Fibroblast of mammary gland (primary cell): ENCODE data around the gene DNAJA3.

Experiments
- DNase-seq: peaks from one replicate; pipeline ENCODE4 v3.0.0-alpha.2; 2010; ENCODE audit warnings: low read depth
- H3K4me3 ChIP-seq: 2 replicates; pipeline ENCODE4 v1.5.1; 2011; ENCODE audit warnings: low read depth, mild to moderate bottlenecking, low read length, moderate library complexity; ENCODE audit not compliant: control insufficient read depth
- CTCF ChIP-seq: conservative IDR thresholded peaks from 2 replicates; pipeline ENCODE4 v1.5.1; 2011; ENCODE audit warnings: low read depth, low read length, inconsistent platforms; ENCODE audit not compliant: control insufficient read depth, insufficient read depth

DNAJA3 gene

GRCh38 chr16:4442371-4442770 lies 16.7 kb downstream of the DNAJA3 start:
- TF ChIP-seq CTCF = no peak
- DNase-seq = no peak
- no peak overlapping the region for H3K4me3 ChIP-seq

DNA sequence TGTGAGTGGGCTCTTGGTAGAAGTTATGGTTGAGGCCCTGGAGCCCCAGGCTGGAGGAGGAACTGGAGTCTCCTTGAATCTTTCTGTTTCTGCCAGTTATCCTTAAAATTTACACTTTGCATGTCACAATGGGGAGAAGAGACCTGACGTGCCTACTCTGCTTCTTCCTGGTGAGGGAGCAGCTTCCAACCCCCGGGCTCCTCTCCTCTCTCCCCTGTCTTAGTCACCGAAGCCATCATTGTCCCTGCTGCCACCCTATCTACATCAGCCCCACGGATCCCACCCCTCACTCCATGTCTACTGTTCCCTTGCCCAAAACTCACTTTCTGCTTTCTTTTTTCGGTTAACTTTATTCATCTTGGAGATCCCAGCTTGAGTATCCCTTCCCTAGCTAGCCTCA lies 17.6 kb downstream of the DNAJA3 start:
- DNase-seq = no peak
- no peak overlapping the region for H3K4me3 ChIP-seq
- no peak for TF ChIP-seq CTCF

DNA sequence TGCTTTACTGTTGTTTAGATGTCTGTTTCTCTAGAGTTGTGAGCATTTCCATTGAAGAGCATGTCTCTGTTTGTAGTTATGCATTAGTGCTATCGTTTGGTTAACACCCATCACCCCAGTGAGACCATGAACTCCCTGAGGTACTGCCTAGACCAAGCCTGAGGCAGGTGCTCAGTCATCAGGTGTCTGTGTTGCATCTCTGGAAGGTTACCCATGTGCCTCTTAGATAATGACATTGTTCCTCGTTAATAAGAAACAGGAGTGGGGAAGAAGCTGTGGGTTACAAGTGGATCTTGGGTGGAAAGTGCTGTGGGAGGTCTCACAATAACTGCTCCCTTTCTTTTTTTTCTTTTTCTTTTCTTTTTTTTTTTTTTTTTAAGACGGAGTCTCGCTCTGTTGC lies 18.3 kb downstream of the DNAJA3 start:
- DNase-seq = no peak
- H3K4me3 ChIP-seq = no peak overlapping the region
- no peak for TF ChIP-seq CTCF

DNA sequence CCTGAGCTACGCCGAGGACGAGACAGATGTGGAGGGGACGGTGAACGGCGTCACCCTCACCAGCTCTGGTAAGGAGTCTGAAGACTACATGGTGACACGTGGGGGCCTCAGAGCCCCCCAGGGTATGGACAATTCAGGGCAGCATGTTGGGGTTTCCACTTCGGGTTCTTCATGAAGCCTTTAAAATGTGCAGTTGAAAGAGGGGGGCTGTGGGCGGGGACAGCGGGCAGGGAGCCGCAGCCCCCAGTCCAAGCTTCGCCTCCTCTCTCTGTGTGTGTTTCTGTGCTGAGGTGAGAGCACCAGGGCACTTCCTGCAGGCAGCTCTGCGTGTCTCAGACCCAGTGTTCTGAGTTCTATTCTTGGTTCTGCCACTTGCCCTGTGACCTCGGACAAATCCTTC lies 24.8 kb downstream of the DNAJA3 start:
- TF ChIP-seq CTCF = no peak
- H3K4me3 ChIP-seq = no peak overlapping the region
- DNase-seq = no peak

DNA sequence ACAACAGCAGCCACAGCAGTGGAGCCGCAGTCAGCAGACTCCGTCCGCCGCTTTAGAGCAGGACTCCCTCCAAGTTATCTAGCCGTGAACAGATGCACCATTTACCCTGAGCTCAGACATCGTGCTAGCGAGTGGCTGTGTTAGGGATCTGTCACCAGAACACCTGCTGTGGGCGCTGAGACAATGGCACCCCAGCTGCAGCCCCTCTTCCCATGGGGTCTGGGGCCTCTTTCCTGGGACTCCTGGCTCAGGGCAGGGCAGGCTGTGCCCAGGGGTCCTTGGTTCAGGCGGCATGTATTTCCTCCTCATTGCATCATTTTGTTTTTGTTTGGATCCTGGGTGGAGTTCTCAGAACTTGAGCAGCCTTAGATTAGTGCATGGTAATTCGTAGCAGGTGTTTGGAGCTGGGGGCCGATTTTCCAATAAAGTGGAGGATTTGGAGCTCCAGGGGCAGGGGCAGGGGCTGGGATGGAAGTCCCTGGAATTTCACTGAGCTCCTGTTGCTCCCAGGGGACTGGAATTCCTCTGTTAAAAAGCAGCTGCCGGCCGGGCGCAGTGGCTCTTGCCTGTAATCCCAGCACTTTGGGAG lies 25.4 kb downstream of the DNAJA3 start:
- TF ChIP-seq CTCF = no peak
- H3K4me3 ChIP-seq = no peak overlapping the region
- no peak for DNase-seq

- DNase-seq = no peak
Measured at GRCh38 chr16:4452674-4453073, 27.0 kb downstream of the DNAJA3 start.

More at GRCh38 chr16:4452674-4453073, 27.0 kb downstream of the DNAJA3 start:
- H3K4me3 ChIP-seq = no peak overlapping the region
- no peak for TF ChIP-seq CTCF
